GM08714 (cell line): ENCODE measurements around the gene SEZ6.

Source experiments
- H3K4me3 ChIP-seq: fragments of 200-500 bp; sonication (Bioruptor generic); 2 replicates; pipeline ENCODE4 v1.5.1; 2014; ENCODE audit warnings: mild to moderate bottlenecking, low read length, inconsistent platforms
- ZNF274 ChIP-seq: IDR thresholded peaks from 2 replicates; pipeline ENCODE4 v1.6.1; 2012; ENCODE audit warnings: mild to moderate bottlenecking, low read depth, low read length

Gene SEZ6

GRCh38 chr17:28999206-28999605, 6.6 kb downstream of the SEZ6 start:
- no peak for TF ChIP-seq ZNF274
- no peak overlapping the region for H3K4me3 ChIP-seq

- no peak overlapping the region for H3K4me3 ChIP-seq
- TF ChIP-seq ZNF274, result no peak
Measured at GRCh38 chr17:28997806-28998205, 8.0 kb downstream of the SEZ6 start.

GRCh38 chr17:28996554-28997096, 9.2 kb downstream of the SEZ6 start:
- TF ChIP-seq ZNF274, result no peak
- no peak overlapping the region for H3K4me3 ChIP-seq

GRCh38 chr17:28993645-28994426, 12.0 kb downstream of the SEZ6 start:
- no peak for TF ChIP-seq ZNF274
- H3K4me3 ChIP-seq, result no peak overlapping the region

GRCh38 chr17:28992625-28993600, 12.9 kb downstream of the SEZ6 start:
- TF ChIP-seq ZNF274, result no peak
- no peak overlapping the region for H3K4me3 ChIP-seq

- no peak overlapping the region for H3K4me3 ChIP-seq
- TF ChIP-seq ZNF274, result no peak
Measured at GRCh38 chr17:28992185-28992584, 13.6 kb downstream of the SEZ6 start.

GRCh38 chr17:28991779-28992178, 14.1 kb downstream of the SEZ6 start:
- TF ChIP-seq ZNF274, result no peak
- H3K4me3 ChIP-seq, result no peak overlapping the region

GRCh38 chr17:28989028-28989427, 16.8 kb downstream of the SEZ6 start:
- no peak for TF ChIP-seq ZNF274

GRCh38 chr17:28988475-28988874, 17.4 kb downstream of the SEZ6 start:
- H3K4me3 ChIP-seq, result no peak overlapping the region
- TF ChIP-seq ZNF274, result no peak

More at GRCh38 chr17:28989028-28989427, 16.8 kb downstream of the SEZ6 start:
- H3K4me3 ChIP-seq, result no peak overlapping the region

GRCh38 chr17:28986714-28987655, 18.8 kb downstream of the SEZ6 start:
- no peak overlapping the region for H3K4me3 ChIP-seq
- TF ChIP-seq ZNF274, result no peak

- TF ChIP-seq ZNF274, result no peak
- H3K4me3 ChIP-seq, result no peak overlapping the region
Measured at GRCh38 chr17:28985950-28986713, 19.7 kb downstream of the SEZ6 start.

- H3K4me3 ChIP-seq, result no peak overlapping the region
- TF ChIP-seq ZNF274, result no peak
Measured at GRCh38 chr17:28983286-28984230, 22.3 kb downstream of the SEZ6 start.
